Activated T-cell treated with anti-CD3 and anti-CD28 coated beads for 4 hours (primary cell): ENCODE results near the gene PHLDA3.
"Not testable (repeated sequence)": the region's sequence is repeated elsewhere in the genome, so short reads cannot be mapped to it uniquely, and the experiment has no call there.

ENCODE experiments used
- DNase-seq: peaks from one replicate; pipeline ENCODE4 v3.0.0-alpha.2; 2020

PHLDA3 gene

DNA sequence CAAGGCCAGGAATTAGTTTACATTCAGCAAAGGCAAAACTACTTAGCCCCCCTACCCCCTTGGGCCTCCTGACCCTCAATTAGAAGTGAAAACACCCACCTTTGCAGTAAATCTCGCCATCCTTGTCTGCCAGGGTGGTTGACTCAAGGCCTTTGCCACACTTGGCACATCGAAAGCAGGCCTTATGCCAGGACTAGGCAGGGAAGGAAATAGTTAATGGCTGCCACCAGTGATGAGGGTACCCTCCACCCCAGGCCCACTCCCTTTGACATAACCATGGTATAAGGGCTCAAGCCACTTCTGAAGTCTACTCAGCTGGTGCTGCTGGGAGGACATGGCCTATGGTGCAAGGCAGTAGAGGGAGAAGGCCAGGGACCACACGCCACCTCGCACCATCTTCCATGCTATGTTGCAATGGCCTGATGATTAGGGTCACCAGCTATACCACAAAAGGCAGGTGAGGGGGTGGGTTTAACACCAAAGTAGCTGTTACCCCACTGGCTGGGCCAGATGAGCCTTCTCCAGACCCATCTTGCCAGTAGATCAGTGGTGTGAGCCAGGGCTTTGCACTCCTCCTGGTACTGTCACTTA lies 16.3 kb upstream of the PHLDA3 start:
- no peak for DNase-seq

DNA sequence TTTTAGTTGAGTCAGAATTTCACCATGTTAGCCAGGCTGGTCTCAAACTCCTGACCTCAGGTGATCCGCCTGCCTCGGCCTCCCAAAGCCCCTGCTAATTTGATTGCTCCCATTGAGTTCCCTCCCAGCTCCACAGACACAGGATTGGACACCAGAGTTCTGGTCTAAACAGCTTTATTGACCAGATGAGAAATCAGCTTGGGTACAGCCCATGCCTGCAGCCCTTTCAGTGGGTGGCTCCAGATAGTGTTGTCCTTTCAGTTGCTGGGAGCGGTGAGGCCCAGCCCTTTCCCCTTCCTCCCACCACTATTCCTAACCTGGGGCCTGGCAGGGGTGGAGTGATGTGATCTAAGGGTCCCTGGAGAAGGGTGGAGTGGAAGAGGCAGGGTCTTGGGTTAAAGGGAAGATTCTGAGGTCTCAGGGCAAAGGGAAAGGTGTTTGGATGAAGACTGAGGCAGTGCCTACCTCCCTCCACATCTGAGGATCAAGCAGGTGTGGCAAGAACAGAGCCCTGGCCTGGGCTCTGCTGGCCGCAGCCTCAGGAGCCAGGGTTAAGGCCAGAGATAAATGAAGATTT lies 14.5 kb upstream of the PHLDA3 start:
- DNase-seq = no peak

DNA sequence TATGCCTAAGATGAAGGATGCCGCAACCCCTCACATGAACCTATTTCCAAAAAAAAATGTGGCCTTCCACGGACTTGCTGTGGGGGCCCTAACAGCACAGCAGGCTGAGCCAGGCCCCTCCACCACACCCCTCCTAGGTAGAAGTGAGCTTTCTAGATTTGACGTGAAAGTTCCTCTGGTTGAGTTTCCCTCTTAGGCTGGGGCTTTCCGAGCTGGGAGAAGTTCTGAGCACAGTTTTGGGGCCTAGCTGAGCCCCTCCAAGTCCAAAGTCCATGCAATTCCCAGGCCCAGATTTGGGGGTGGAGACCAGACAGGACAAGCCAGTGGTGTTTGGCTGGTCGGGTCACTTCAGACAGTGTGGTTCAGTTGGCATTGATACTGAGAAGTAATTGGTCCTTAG lies 13.8 kb upstream of the PHLDA3 start:
- DNase-seq = no peak

DNA sequence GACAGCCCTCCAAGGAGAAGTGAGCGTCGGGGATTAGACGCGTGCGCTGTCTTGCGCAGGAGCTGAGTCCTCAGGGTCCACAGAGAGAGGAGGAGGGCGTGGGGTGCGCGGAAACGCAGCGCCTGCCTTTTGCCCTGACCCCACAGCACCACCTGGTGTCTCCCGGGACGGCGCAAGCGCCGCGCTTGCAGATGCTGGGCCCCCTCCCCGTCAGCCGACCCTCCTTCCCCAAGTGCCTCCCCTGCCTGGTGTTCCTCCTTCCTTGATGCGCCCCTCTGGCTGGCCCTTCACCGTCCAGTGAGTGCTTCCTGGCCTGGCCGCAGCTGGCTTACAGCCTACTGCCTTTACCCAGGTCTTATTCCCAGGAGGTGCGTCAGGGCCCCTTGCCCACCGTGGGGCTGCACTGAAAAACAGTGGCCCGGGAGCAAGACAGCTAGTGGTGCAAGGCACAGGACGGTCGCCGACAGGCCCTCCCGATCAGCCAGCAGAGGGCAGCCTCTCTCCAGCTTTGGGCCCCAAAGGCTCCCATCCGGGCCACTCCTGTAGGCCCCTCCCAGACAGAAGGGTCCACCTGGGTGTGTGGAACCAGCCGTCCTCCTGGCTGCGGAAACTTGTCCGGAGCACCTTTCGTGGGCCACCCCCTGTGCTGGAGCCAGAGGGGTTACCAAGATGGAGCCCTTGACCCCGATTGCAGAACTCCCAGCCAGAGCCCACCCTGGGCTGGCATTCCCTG lies 12.9 kb upstream of the PHLDA3 start:
- peak; percentile 72 for DNase-seq

DNA sequence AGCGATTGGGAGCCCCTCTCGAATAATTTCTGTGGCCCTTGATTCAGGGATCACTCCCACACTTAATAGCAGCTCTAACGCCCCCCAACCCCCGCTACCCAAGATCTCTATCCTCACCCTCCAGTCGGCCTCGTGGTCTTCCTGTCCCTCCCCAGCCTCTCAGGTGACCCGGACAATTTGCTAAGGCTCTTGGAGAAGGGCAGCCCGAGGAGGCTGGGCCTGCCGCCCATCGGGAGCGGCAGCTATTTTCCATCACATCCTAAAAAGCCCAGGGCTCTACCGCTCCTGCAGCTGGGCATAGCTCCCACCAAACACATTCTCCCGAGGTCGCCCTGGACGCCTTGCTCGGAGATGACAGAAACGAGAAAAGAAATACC lies 12.0 kb upstream of the PHLDA3 start:
- DNase-seq = no peak

DNA sequence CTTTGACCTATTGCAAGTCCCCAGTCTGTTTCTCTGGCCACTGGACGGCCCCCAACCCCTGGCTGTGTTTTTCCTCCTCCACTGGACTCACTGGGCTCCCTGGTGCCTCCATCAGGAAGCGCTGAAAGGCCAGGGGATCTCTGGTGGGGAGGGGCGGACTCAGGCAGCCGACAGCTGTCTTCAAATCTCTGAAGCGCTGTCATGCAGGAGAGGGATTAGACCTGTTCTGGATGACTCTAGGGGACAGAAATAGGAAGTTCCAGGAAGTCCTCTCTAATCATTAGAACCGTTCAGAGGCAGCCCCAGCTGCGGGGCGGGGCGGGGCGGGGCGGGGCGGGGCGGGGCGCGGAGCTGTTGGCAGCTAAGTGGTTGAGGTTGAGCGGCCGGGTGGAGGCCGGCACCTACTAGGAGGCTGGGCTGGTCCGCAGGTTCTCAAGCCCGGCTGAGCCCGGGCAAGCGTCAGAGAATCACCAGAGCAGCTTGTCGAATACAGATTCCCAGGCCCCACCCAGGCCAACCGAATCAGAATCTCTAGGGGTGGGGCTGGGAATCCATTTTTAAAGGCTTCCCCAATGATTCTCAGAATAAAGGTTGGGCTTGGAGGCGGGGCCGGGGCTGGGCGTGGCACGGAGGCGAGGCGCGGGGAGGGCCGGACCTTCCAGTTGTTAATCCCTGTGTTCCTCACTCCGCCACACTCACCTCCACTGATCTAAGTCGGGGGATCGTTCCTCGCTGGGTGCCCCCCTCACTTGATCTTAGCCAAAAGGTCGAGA lies 11.4 kb upstream of the PHLDA3 start:
- DNase-seq = peak; percentile 34

DNA sequence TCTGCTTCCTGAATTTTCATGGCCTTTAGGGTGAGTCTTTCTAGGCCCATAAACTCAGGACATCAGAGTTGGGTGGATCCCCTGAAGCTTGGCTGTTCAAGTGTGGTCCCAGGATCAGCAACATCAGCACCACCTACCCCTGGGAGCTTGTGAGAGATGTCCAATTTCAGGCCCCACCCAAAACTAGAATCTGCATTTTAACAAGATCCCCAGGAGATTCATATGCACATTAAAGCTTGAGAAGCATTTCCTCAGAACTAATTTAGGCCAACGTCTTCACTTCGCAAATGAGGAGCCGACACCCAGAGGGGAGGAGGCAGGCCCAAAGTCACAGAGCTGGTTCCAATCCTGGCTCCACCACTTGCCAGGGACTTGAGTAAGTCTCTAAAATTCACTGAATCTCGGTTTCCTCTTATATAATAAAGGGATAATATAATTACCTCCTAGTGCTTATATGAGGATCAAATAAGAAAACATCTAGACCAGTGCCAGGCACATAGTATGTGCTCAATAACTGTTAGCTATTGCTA lies 10.3 kb upstream of the PHLDA3 start:
- DNase-seq = no peak

DNA sequence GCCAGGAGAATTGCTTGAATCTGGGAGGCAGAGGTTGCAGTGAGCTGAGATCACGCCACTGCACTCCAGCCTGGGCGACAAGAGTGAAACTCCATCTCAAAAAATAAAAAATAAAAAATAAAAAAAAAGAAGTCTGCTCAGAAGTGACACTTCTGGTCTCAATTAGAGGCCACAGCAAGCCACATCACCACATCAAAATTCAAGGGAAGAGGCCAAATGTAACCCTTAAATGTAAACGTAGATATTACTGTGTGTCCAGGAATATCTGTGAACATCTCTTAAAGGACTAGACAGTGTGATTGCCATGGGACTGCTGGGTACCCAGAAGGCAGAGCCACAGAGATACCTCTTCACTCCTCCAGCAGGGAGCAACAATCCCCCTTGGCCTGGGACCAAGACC lies 9.7 kb upstream of the PHLDA3 start:
- not testable (repeated sequence) for DNase-seq

DNA sequence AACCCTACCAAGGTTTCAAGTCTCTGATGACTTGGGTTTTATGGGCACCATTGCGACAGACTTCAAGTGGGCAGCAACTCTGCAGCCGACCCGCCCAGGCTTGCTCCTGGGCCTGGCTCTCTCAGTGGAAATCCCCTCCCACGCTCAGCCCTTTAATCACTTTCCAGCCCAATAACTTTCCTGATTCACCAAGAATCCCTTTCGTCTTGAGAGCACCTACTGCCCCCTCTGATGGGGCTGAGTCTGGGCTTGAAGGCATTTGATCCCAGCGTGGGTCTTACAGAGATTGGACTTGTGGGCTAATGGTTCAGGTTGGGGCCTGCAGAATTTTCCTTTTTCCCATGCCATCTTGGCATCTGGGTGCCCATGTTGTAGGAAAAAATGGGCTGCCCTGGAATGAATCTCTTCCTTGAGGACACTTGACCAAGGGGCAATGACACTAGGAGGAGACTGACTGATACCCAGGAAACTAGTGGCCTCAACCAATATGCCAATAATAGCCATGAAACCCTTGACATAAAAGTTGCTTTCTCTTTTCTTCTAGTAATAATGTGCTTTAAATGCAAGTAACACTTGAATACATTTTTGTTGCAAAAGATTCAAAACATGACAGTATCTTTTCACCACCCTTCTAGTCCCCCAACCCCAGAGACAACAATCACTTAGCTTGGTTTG lies 7.8 kb upstream of the PHLDA3 start:
- no peak for DNase-seq

DNA sequence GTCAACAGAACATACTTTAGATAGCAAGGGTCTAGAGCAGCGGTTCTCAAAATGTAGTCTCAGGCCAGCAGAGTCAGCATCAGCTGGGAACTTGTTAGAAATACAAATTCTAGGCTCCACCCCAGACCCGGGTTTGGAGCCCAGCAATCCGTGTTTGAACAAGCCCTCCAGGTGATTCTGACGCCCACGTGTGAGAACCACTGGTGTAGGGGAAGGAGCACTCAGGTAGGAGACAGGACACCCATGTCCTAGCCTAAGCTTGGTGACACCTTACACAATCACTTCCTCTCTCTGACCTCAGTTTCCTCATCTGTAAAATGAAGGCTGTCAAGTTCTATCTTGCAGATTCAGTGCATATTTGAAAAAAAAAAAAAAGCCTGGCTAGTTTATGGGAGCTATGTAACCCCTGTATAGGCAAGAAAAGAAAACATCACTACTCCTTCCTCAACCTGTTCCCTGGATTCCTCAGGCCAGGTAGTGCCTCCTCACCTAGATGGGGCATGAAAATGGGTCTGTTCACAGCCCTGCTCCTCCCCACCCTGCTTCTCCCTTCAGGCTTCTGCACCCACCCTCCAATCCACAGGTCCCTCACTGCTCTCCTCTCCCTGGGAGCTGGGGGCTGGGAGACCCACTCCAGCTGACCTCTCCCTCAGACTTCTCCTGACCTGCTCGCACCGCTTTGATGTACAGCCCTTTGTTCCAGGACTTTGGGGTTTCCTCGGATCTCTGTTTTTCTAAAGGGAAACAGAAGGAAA lies 7.1 kb upstream of the PHLDA3 start:
- no peak for DNase-seq

DNA sequence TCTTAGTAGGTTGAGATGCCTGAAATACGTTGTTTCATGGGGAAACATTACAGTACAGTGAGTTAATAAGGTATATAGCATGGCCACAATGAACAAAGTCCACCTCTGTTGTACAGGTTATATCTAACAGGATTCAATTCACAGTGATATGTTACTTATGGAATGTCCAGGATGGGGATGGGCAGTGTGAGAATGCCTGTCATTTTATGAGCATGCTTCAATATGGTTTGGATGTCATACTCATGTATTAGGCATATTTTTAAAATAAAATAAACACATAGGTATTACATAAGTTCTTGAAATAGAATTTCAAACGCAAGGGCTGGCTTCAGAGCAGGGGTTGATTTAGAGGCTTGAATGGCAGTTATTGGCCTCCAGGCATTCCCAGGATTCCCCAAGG lies 6.1 kb upstream of the PHLDA3 start:
- no peak for DNase-seq

DNA sequence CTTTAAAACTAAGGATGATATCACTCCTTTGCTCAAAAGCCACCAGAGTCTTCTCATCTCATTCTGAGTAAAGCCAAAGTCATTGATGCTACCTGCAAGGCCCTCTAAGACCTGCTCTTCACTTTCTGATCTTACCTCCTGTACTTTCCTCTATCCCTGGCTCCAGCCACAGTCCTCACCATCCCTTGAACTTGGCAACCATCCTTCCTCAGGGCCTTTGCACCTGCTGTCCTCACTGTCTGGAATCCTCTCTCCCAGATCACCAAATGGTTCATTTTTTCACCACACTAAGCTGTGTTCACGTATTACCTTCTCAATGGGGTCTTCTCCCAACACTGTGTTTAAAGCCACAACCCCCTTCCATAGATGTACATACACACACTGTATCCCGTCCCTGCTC lies 4.3 kb upstream of the PHLDA3 start:
- no peak for DNase-seq

DNA sequence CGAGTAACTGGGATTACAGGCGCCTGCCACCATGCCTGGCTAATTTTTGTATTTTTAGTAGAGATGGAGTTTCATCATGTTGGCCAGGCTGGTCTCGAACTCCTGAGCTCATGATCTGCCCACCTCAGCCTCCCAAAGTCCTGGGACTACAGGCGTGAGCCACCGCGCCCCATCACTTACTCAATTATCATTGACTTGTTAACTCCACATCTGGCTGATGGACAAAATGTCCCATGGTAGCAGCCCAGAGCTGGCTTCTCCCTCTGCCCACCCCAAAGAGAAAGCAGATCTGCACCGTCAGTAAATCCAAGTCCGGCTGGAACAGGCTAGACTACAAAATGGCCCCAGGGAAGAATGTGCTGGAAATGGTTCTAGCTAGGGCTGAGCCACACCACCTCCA lies 3.3 kb upstream of the PHLDA3 start:
- DNase-seq = not testable (repeated sequence)

DNA sequence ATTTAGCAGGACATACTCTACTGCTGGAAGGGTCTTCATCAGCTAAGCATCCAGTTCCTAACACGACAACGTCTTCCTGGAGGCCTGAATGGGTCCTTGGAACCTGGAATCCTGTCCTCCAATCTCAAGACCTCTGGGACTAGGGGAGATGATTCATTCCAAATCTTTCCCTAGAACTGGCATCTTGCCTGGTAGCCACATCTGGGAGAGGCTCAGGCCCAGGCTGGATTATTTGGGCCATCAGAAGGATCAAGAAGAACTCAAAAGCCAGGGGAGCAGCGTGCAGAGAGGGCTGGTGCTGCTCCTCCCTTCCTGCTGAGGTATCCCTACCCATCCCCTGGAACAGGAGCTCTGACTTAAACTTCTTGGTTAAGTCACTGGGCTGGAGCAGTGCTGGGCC lies 2.8 kb upstream of the PHLDA3 start:
- no peak for DNase-seq

DNA sequence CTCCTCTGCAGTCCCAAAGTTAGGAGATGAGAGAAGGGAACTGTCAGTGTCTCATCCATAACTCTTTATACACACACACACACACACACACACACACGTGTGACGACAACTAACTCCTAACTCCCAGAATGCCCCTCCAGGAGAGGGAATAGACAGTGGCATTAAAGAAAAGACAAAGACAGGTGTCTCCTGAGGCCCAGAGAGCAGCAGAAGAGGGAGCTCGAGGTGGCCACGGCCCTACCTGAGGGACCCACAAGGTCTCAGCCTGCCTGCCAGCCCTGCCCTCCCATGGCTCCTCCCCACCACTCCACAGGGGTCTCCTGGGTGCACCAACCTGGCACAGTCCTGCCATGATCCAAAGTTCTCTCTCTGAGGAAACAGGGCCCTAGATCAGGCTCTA lies 1.6 kb upstream of the PHLDA3 start:
- DNase-seq = no peak

DNA sequence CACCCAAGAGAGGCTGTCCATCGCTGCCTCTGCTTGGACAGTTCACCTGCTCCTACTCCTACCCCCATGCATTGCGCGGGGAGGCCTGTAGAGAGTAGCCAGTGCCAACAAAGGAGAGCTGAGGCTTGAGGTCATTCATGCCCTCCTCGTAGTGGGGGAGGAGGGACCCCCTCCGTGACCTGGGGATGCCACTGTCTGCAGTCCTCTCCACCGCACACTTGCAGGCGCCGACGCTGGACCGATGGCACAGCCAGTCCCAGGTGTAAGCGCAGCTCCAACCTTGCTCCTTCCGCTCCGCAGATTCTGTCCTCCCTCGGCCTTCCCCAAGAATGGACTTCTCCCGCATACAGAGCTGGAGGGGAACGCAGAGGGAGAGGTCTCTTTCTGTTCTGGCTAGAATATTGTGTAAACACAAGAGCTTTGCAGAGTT lies 672 bp upstream of the PHLDA3 start:
- no peak for DNase-seq

DNA sequence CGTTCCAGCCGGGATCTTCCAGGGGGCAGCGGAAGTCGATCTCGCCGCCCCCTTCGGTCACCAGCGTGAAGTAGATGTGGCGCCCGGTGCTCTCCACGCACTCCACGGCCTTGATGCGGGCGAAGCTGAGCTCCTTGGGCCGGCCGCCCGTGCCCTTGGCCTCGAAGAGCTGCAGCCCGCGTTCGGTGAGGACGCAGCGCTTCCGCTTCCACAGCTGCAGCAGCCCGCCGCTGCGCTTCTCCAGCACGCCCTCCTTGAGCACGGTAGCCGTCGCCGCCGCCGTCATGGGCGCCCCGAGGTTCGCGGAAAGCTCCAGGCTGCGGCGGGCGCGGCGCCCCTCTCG lies 516 bp downstream of the PHLDA3 start:
- DNase-seq = no peak

DNA sequence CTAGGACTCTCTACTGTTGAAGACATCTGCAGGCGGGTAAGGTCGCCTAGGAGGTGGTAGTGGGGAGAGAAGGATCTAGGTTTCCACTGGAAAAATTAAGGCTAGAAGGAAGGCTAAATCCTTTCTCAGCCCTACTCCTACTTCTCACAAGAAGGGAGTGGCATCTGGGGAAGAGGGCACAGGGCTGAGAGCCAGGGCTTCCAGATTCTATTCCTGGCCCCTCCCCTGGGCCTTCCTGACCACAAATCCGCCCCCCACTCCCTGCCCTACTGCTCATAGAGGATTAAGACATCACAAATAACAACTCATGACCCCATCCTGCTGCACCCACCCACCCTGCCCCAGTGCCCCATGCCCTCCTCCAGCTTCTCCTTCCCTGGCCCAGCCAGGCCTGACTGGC lies 2.5 kb downstream of the PHLDA3 start:
- no peak for DNase-seq

DNA sequence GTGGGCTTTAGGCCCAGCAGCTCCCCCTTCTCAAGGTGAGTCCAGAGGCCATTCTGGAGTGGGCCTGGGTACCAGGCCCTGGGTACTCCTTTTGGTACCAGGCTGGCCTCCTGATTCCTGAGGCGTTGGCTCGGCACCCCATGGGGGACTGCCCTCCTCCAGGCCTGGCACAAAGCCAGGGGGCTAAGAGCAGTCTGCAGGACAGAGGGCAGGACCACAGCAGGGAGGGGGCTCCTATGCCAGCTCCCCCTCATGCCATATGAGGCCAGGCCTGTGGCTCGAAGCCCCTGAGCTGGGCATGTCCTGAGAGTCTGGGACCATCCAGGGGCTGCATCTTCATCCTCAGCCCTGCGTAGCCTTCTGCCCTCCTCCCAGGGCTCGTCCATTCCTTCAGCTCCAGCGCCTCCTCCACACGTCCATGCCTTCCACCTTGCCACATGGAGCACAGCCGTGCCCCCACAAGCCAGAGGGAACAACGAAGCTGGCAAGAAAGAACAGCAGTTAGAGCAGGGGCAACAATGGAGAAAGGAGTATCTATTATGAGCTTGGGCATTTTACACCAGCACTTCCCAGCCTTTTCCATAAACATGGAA lies 3.2 kb downstream of the PHLDA3 start:
- DNase-seq = no peak

DNA sequence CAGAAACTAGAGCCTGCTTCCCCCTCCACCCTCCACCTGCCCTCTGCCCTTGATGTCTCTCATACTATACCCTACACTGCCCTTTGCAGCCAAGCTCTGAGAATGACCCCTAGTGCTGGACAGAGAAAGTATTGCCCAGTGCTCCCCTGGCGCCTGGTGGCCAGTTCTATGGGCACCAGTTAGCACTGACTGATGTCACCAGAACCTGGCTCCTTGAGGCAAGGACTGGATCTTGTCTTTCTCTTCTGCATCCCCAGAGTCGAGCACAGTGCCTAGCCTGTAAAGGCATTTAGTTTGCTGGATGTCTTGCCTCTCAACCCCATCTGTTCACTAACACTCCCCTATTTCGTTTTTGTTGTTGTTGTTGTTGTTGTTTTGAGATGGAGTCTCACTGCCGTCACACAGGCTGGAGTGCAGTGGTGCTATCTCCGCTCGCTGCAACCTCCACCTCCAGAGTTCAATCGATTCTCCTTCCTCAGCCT lies 5.9 kb downstream of the PHLDA3 start:
- DNase-seq = no peak

DNA sequence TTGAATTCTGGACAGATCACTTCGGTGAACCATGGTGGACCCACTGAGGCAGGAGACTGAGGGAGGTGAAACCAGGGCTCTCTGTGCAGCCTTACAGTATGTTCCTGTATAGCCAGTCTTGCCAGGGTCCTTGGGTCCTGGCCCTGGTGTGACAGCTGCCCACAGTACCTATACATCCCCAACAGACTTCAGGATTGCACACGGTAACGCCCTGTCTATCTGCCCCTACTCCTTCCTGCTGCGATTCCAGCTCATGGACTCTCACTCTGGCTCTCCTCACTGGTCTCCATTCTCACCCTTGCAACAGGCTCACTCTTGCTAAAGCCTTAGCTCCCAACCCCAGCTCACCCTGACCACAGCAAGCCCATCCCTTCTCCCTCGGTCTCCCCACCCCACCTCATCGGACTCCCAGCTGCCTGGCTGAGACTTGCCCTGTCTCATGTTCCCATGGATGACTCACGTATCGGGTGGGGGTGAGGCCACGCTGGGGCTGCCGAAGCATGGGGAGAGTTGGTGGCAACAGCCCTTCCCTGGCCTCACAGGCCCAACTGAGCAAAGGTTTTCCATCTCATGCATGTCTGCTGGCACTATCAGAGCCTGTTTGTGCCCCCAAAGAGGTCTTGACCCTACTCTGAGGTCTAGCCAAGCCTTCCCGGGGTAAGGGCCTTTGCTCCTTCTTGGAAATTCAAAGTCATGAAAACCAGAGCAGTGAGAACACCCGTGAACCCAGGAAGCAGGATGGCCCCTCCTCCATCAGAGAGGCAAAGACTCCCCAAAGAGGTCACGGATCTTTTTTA lies 7.1 kb downstream of the PHLDA3 start:
- no peak for DNase-seq
